M059J (cell line): ENCODE data around the gene ZNF319. TPM values are rescaled to one million over a fixed set of nuclear protein-coding genes. Genes with fewer than 3 reads are reported as not detected.

ENCODE experiments used
- DNase-seq: peaks from one replicate; pipeline ENCODE4 v3.0.0-alpha.2; 2012; ENCODE audit warnings: low read depth
- total RNA-seq: library from RNA; depleted of rRNA; stranded (reverse); fragments of >200 nt; shearing (Covaris generic); gene quantifications from 2 replicates; pipeline ENCODE4 v1.2.3, GENCODE V29; 2014; rRNA removed

Gene ZNF319
- total RNA-seq, 1 experiment from 2014 or later, result 4.5 TPM

DNA sequence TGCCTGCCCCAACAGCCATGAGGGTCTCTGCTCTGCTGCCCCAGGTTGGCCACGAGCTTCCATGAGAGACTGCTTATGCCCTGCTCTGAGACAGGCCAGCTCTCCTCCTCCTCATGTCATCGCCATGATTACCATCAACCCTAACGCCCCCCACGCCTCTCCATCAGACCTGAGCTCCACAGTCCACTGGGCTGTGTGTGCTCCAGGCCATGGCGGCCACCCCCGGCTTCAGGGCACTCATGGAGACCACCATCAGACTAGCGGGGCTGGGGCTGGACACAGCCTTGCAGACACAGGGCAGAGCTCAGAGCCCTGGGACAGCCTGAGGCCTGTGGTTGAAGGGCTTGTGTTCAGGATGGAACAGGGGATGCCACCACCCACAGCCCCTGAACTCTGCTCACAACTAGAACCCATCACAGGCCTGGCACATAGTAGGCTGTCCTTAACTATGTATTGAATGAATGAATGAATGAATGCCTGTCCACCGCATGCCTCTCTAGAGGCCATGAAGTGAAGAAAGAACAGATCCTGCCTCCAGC is 44.1 kb downstream of the ZNF319 start:
- no peak for DNase-seq

DNA sequence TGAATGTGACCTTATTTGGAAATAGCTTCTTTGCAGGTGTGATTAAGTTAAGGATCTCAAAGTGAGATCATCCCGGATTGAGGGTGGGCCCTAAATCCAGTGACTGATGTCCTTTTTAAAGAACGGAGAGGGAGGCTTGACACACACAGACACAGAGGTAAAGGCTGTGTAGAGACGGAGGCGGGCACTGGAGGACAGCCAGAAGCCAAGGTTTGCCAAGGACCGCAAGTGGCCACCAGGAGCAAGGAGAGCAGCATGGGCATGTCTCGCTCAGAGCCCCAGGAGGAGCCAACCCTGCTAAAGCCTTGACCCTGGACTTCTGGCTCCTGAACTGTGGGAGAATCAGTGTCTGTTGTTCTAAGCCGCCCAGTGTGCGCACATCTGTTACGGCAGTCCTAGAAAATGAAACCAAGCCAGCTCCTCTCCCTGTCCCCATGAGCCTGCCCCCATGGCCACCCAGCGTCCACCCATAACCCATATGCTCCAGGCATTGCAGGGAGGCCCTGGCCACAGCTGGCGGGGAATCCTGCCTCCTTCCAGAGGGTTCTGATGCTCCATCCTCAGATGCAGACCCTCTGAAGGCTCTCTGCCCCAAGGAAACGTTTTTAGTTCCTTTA is 44.8 kb downstream of the ZNF319 start:
- DNase-seq, result peak; percentile 59

DNA sequence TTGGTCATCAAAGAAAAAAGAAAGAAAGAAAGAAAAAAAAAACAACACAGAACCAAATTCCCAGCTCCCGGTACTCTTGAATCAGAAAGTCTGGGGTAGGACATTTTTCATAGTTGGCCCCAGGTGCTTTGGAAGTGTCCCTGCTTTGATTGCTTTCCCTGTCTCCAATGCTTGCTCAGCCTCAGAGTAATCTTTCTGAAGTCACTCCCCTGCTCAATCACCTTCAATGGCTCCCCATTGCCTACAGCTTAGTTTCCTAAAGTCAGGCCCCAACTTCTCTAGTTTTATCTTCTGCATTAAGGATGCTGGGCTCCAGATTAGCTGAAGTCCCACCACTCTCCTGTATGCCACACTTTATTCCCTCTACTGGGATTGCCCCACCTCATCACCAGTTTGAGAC is 46.6 kb downstream of the ZNF319 start:
- no peak for DNase-seq

DNA sequence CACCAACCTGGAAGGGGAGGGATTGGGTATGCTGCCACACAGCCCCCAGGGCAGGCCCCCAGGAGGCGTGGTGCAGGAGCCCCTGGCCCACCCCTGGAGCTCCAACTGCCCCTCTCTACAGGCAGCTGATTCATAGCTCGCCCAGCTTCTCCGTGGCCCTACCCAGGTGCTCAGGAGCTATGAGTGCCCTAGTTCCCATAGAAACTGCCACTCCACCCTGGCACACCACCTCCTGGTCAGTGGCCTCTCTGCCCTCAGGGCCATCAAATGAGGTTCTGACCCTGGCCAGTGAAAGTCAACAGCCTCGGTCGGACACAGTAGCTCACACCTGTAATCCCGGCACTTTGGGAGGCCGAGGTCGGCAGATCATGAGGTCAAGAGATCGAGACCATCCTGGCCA is 47.6 kb downstream of the ZNF319 start:
- DNase-seq, result no peak

DNA sequence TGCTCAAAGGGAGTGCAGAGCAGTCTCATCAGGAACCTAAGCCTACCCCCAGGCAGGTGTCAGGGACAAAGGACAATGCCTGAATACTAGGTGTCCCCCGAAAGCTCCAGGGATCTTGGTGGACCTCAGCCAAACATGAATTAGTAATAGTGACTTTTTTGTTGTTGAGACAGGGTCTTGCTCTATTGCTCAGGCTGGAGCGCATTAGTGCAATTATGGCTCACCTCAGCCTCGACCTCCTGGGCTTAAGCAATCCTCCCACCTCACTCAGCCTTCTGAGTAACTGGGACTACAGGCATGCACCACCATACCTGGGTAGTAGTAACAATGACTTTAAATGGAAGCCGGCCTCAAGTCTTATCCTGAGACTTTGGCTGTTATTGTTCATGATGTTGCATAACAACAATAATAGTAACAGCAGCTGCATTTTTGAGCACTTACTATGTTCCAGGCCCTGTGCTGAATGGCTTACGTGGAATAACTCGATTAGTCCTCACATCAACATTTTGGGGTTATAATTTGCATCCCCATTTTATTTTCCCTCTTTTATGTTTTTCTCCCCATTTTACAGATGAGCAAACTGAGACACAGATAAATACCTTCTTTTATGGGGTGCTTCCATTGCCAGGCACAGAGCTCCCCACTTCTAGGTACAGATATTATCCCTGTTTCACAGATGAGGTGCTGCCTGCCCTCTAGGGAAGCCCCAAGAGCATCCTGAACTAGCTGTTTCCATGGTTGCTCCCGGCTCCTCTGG is 49.1 kb downstream of the ZNF319 start:
- DNase-seq, result no peak

DNA sequence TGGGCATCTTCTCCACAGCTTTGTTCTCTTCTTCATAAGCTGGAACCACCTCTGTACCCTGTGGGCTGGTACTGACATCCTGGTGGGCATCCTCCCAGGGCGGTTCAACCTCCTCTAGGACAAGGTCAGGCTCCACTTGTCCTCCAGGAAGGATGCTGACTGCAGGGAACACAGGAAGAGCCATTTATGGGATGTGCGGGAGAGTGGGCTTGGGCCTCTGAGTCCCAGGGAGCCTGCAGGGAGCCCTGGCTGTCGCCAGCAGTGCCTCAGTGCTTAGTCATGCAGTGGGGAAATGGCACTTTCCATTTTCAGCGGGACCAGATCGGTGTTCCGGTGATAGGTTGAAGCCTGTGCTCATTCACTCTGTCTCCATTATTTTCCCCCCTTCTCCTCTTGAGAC is 50.1 kb downstream of the ZNF319 start:
- peak; percentile 40 for DNase-seq

DNA sequence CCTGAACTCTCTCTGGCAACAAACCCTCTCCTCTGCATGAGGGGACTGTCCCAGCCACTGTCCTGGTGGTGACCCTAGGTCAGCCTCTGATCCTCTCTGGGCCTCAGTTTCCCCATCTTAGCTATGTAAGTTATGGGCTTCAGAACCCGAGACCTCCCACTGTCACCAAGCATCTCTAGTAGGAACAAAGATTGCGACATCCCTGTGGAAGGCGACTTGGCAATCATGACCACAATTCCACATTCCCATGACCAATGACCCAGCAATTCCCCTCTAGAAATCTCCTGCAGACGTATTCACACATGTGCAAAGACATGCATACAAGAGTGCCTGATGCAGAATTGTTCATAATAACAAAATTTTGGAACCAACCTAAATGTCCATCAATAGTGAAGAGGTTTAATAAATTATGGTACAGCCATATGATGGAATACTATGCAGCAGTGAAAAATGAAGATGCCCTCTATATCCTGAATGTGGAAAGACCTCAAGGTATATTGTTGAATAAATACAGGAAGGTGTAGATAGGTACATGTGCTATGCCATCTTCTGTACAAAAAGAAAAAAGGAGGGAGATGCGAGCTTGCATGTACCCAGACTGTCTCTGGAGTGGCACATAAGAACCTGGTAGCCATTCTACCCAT is 50.8 kb downstream of the ZNF319 start:
- peak; percentile 20 for DNase-seq

DNA sequence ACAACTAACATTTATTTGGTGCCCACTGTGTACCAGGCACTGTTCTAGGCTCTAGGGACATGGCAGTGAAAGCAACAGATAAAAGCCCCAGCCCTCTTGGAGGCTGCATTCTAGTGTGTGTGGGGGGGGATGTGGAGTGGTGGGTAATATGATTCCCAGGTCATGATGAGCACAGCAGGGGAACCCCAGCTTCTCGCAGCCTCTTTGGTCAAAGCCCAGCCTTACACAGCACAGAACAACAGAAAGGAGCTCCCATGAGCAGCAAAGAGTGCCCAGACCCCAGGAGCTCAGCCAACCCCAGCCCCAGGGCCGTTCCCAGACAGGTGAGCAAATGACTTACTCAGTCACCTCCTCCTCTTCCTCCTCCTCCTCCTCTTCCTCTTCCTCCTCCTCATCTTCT is 51.5 kb downstream of the ZNF319 start:
- DNase-seq, result no peak

DNA sequence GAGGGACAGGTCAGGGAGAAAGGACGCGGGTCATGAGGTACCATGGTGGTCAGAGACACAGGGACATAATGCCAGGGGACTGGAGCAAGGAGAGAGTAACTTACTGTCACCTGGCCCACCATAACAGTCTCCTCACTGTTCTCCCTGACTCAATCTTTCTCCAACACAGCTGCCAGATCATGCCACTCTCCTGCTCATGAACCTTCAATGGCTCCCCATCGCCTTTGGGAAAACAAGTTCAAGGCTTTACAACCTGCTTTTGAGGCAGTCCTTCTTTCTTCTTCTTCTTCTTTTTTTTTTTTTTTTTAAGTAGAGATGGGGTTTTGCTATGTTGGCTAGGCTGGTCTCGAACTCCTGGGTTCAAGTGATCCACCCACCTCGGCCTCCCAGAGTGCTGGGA is 52.4 kb downstream of the ZNF319 start:
- no peak for DNase-seq

DNA sequence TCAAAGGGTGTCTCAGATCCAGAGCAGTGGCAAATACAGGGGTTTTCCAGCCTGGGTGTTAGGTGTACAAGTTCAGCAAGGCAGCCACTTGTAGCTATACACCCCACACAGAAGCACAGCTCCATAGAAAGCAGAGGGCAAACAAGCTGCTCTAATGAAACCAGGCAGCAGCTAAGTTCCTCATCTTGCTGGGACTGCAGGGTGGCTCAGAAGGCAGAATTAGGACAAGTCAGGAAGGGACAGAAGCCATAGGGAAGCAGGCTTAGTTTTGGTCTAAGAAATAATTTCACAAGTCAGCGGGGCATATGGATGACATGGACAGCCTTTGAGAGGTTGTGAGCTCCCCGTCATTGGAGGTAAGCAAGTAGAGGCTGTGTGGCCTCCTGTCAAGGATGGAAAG is 53.2 kb downstream of the ZNF319 start:
- DNase-seq, result no peak

DNA sequence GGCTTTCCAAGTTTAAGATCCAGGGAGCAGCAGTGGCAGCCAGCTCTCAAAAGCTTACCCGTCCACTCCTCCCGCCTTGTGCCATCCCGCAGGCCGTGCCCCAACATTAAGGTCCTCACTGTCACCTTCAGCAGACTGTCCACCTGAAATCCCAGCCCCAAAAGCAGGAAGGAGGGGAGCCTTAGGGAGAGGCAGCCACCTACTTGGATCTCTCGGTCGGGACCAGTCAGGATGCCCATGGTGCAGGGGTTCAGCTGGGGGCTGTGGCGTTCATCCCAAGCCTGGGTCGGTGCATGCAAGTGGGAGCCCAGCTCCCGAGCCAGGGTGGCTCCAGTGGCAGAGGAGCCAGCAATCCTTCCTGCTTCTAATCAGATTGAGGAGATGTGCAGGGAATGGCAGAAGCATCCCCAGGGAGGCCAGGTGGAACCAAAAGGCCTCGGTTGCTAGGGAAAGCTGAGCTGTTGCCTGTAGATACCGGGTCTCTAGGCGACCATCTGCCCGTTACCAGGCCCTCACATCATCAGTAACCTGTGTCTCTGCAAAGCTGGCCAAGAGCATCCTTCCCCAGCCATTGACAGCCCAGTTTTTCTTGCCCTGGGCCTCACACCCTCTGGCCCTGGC is 54.2 kb downstream of the ZNF319 start:
- DNase-seq, result no peak

DNA sequence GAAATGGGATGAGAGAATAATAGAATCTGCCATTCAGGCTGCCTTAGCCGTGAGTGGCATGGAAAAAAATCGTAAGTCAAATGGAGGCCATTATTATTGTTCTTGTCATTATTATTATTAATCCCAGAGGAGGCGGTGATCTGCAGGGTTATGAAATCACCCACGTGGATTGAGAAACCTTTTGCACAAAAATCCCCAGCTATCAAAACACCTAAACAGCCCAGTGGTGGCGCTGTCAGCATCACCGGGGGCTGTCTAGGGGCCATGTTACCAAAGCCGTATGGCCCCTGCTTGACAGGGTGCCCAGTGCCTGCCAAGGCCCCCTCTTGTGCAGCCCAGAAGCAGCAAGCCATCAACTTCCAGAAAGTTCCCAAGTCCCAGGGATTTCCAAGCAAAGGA is 54.7 kb downstream of the ZNF319 start:
- DNase-seq, result no peak

DNA sequence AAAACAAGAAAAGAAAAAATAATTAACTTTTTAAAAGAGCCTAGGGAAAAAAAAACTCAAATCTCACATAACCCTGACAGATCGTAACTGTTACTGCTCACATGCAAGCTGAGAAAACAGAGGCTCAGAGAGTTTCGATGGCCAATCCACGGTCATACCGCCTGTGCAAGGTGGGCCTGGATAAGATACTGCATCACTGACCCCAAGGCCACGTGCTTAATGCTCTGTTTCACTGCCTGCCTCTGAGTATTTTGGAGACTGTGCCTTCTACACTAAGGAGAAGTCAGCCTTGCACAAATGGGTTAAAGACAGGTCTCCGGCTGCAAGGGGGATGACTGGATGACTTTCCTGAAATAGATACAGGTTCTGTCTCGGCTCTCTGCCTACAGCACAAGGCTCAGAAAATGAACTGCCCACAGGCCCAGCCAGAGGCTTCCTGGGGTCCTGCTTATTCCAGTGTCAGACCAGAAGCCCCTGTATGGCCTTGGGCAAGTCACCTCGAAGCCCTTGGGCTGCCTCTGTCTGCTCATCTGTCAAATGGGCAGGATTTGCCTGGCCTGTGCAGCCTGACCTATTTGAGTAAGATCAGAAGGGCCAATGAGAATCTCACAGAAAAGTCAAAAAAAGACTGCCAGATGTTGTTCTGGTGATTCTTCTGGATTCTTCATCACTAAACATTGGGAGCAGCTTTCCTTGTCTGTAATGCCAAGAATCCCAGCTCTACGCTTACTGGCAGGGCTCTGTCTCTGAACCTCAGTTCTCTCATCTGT is 55.3 kb downstream of the ZNF319 start:
- DNase-seq, result no peak

Other genes starting within 250 kb of the ZNF319 start
- 38.8 and 71.2 TPM in 2 replicates for gene KIFC3, start 198.2 kb downstream of the ZNF319 start, total RNA-seq
- gene CNGB1, start 29.5 kb downstream of the ZNF319 start, total RNA-seq, result not detected in 2 replicates
- gene USB1, start 735 bp upstream of the ZNF319 start, total RNA-seq, result 47.8 and 74.4 TPM in 2 replicates
- gene MMP15, start 25.1 kb upstream of the ZNF319 start, total RNA-seq, result 2.5 and 3.1 TPM in 2 replicates
- gene CFAP20, start 128.7 kb upstream of the ZNF319 start, total RNA-seq, result 97.3 and 115 TPM in 2 replicates
- gene CSNK2A2, start 197.4 kb upstream of the ZNF319 start, total RNA-seq, result 14.8 and 36.1 TPM in 2 replicates